IMR-90 (cell line): ENCODE measurements around the gene DIRAS3. TPM values are rescaled to one million over a fixed set of nuclear protein-coding genes. Genes with fewer than 3 reads are reported as not detected.

Experiments used
- ATAC-seq: fragments of 200-7000 bp; cut with Tn5 transposase; 2 replicates; pipeline ENCODE4 v1.9.1; 2020; ENCODE audit warnings: low read depth, mild to moderate bottlenecking, moderate library complexity
- BruUV-seq: library from RNA; stranded (reverse); fragments of 400-500 nt; replicated peaks from 2 replicates; lab custom pipeline; 2021; lab: Mats Ljungman, UMichigan
- CTCF ChIA-PET: fragments of 300-600 bp; formaldehyde crosslinking; extraction: SDS; loops from one replicate; lab custom pipeline; 2021; ENCODE audit warnings: antibody characterized with exemption; lab: Yijun Ruan, JAX
- POLR2A ChIA-PET: fragments of 300-600 bp; sonication (Branson Sonifier 250); formaldehyde crosslinking; loops from one replicate; lab custom pipeline; 2022; ENCODE audit warnings: antibody characterized with exemption; ENCODE audit not compliant: unreplicated experiment; lab: Charles Lee
- DNase-seq: peaks from one replicate; pipeline ENCODE4 v3.0.0; 2013
- H2AFZ ChIP-seq: replicated peaks from 2 replicates; pipeline ENCODE3; 2013; ENCODE audit warnings: low read length, mild to moderate bottlenecking; ENCODE audit not compliant: poor library complexity
- H2AK5ac ChIP-seq: 2 replicates; pipeline ENCODE4 v1.6.1; 2013; ENCODE audit warnings: low read depth, low read length, inconsistent platforms
- H2AK9ac ChIP-seq: replicated peaks from 2 replicates; pipeline ENCODE3; 2013; ENCODE audit warnings: mild to moderate bottlenecking, low read depth, low read length, moderate library complexity; ENCODE audit not compliant: poor library complexity
- H2BK120ac ChIP-seq: 2 replicates; pipeline ENCODE4 v1.6.1; 2013; ENCODE audit warnings: low read depth, low read length, inconsistent platforms
- H2BK15ac ChIP-seq: 3 replicates; pipeline ENCODE4 v1.6.1; 2013; ENCODE audit warnings: low read depth, low read length, inconsistent platforms
- H2BK20ac ChIP-seq: 2 replicates; pipeline ENCODE4 v1.6.1; 2013; ENCODE audit warnings: low read depth, mild to moderate bottlenecking, inconsistent platforms, low read length, moderate library complexity
- H2BK5ac ChIP-seq: 2 replicates; pipeline ENCODE4 v1.6.1; 2013; ENCODE audit warnings: mild to moderate bottlenecking, low read depth, low read length, inconsistent platforms; ENCODE audit not compliant: poor library complexity, severe bottlenecking
- H3K14ac ChIP-seq: replicated peaks from 2 replicates; pipeline ENCODE4 v1.6.1; 2013; ENCODE audit warnings: low read depth, low read length, inconsistent platforms
- H3K18ac ChIP-seq: 2 replicates; pipeline ENCODE4 v1.6.1; 2013; ENCODE audit warnings: low read depth, low read length, control low read depth
- H3K23ac ChIP-seq: 2 replicates; pipeline ENCODE4 v1.6.1; 2013; ENCODE audit warnings: low read depth, low read length, inconsistent platforms
- H3K27ac ChIP-seq: 2 replicates; pipeline ENCODE4 v1.5.1; 2013; ENCODE audit warnings: mild to moderate bottlenecking, control low read depth, low read length; ENCODE audit not compliant: insufficient read depth
- H3K27me3 ChIP-seq: 2 replicates; pipeline ENCODE4 v1.6.1; 2013; ENCODE audit warnings: low read length; ENCODE audit not compliant: control insufficient read depth, insufficient read depth
- H3K36me3 ChIP-seq: 2 replicates; pipeline ENCODE4 v1.6.1; 2013; ENCODE audit warnings: low read length, mixed read lengths; ENCODE audit not compliant: control insufficient read depth, insufficient read depth
- H3K4ac ChIP-seq: 2 replicates; pipeline ENCODE4 v1.6.1; 2013; ENCODE audit warnings: low read depth, low read length, inconsistent platforms
- H3K4me1 ChIP-seq: 2 replicates; pipeline ENCODE4 v1.6.1; 2013; ENCODE audit warnings: low read length, mixed read lengths; ENCODE audit not compliant: control insufficient read depth, insufficient read depth
- H3K4me2 ChIP-seq: 2 replicates; pipeline ENCODE4 v1.6.1; 2013; ENCODE audit warnings: low read depth, mild to moderate bottlenecking, control low read depth, low read length, moderate library complexity
- H3K4me3 ChIP-seq: 2 replicates; pipeline ENCODE4 v1.5.1; 2013; ENCODE audit warnings: low read depth, mild to moderate bottlenecking, control low read depth, low read length, moderate library complexity; ENCODE audit not compliant: insufficient read depth
- H3K56ac ChIP-seq: 2 replicates; pipeline ENCODE4 v1.6.1; 2013; ENCODE audit warnings: low read length, inconsistent platforms; ENCODE audit not compliant: insufficient read depth; ENCODE audit errors: extremely low read depth
- H3K79me1 ChIP-seq, 2 experiments: 2 replicates each; pipeline ENCODE4 v1.6.1; 2013; ENCODE audit warnings: low read length in 2 of 2, inconsistent platforms in 1 of 2, low read depth in 1 of 2
- H3K9ac ChIP-seq: 2 replicates; pipeline ENCODE4 v1.6.1; 2013; ENCODE audit warnings: low read depth, low read length, control low read depth
- H3K9me1 ChIP-seq: 2 replicates; pipeline ENCODE4 v1.6.1; 2013; ENCODE audit warnings: low read length, inconsistent platforms; ENCODE audit not compliant: insufficient read depth
- H3K9me3 ChIP-seq: 2 replicates; pipeline ENCODE4 v1.6.1; 2013; ENCODE audit warnings: low read length; ENCODE audit not compliant: control insufficient read depth, insufficient read depth
- H4K20me1 ChIP-seq: 2 replicates; pipeline ENCODE4 v1.6.1; 2013; ENCODE audit warnings: low read length, inconsistent platforms; ENCODE audit not compliant: insufficient read depth
- H4K5ac ChIP-seq: 2 replicates; pipeline ENCODE4 v1.6.1; 2013; ENCODE audit warnings: mild to moderate bottlenecking, low read depth, low read length, control low read depth
- H4K8ac ChIP-seq, 2 experiments: 2 replicates each; pipeline ENCODE4 v1.6.1; 2013; ENCODE audit warnings: low read depth in 2 of 2, low read length in 2 of 2, control low read depth in 1 of 2, inconsistent platforms in 1 of 2
- H4K91ac ChIP-seq: 2 replicates; pipeline ENCODE4 v1.6.1; 2013; ENCODE audit warnings: low read depth, low read length, inconsistent platforms; ENCODE audit not compliant: insufficient read depth
- BHLHE40 ChIP-seq: fragments of 150-350 bp; IDR thresholded peaks from 2 replicates; pipeline ENCODE4 v1.6.1; 2016; ENCODE audit warnings: mild to moderate bottlenecking, low read depth, low read length
- CHD1 ChIP-seq: IDR thresholded peaks from 2 replicates; pipeline ENCODE4 v1.6.1; 2012; ENCODE audit warnings: low read depth, low read length, improper control_type of control experiment
- FOS ChIP-seq: fragments of 150-350 bp; IDR thresholded peaks from 2 replicates; pipeline ENCODE4 v1.6.1; 2016; ENCODE audit warnings: low read depth, low read length
- MAFK ChIP-seq: IDR thresholded peaks from 2 replicates; pipeline ENCODE4 v1.6.1; 2012; ENCODE audit warnings: low read depth, low read length, improper control_type of control experiment
- MAZ ChIP-seq: IDR thresholded peaks from 2 replicates; pipeline ENCODE4 v1.6.1; 2012; ENCODE audit warnings: low read depth, mild to moderate bottlenecking, low read length, improper control_type of control experiment, moderate library complexity, borderline replicate concordance
- MXI1 ChIP-seq: IDR thresholded peaks from 2 replicates; pipeline ENCODE4 v1.6.1; 2012; ENCODE audit warnings: low read depth, mild to moderate bottlenecking, low read length, moderate library complexity, borderline replicate concordance
- NFE2L2 ChIP-seq: fragments of 150-350 bp; IDR thresholded peaks from 2 replicates; pipeline ENCODE4 v1.6.1; 2016; ENCODE audit warnings: low read depth, mild to moderate bottlenecking, low read length
- POLR2A ChIP-seq: IDR thresholded peaks from 2 replicates; pipeline ENCODE4 v1.6.1; 2012; ENCODE audit warnings: mild to moderate bottlenecking, low read depth, low read length
- RAD21 ChIP-seq: IDR thresholded peaks from 2 replicates; pipeline ENCODE4 v1.6.1; 2012; ENCODE audit warnings: low read length, improper control_type of control experiment
- RCOR1 ChIP-seq: IDR thresholded peaks from 2 replicates; pipeline ENCODE4 v1.6.1; 2012; ENCODE audit warnings: mild to moderate bottlenecking, low read length, improper control_type of control experiment; ENCODE audit not compliant: insufficient replicate concordance
- RFX5 ChIP-seq: IDR thresholded peaks from 2 replicates; pipeline ENCODE4 v1.8.0; 2012; ENCODE audit warnings: low read depth, mild to moderate bottlenecking, low read length, moderate library complexity
- SMC3 ChIP-seq: fragments of 150-350 bp; IDR thresholded peaks from 2 replicates; pipeline ENCODE4 v1.6.1; 2016; ENCODE audit warnings: low read depth, mild to moderate bottlenecking, antibody characterized with exemption, low read length, moderate library complexity
- USF2 ChIP-seq: fragments of 150-350 bp; IDR thresholded peaks from 2 replicates; pipeline ENCODE4 v1.6.1; 2017; ENCODE audit warnings: mild to moderate bottlenecking, antibody characterized with exemption, low read length, low read depth
- WGBS, 2 experiments: methylation state at CpG; one replicate each; pipeline versions ENCODE4 v1.1.5 to v1.1.7; 2013; ENCODE audit warnings: missing lambda C conversion rate in 2 of 2; ENCODE audit not compliant: insufficient read length in 1 of 2; ENCODE audit errors: extremely low coverage in 2 of 2; 5-methylcytosine and 5-hydroxymethylcytosine counted together
- dilution Hi-C: fragments of 300-500 bp; cut with HindIII; formaldehyde crosslinking; loops from one replicate; pipeline ENCODE4 v1.14.3; 2018; ENCODE audit warnings: low sequenced_read_pairs; ENCODE audit not compliant: unreplicated experiment
- in situ Hi-C: fragments of 300-500 bp; cut with MboI; formaldehyde crosslinking; loops from 3 replicates; pipeline ENCODE4 v1.14.3; 2019; ENCODE audit warnings: low sequenced_read_pairs, inconsistent platforms, mixed read lengths
- intact Hi-C: fragments of 100-400 bp; cut with micrococcal nuclease; formaldehyde crosslinking; loops from 2 replicates; pipeline ENCODE4 v1.10.0; 2022
- polyA plus RNA-seq, 3 experiments: library from polyadenylated mRNA; depleted of rRNA; stranded (reverse); fragments of >200 nt; gene quantifications; 2 replicates each; pipeline ENCODE4 v1.2.3, GENCODE V29; 2012; ENCODE audit warnings: low replicate concordance in 1 of 3
- total RNA-seq: library from RNA; depleted of rRNA; stranded (reverse); fragments of >200 nt; gene quantifications from 2 replicates; pipeline ENCODE4 v1.2.3, GENCODE V29; 2012

Gene DIRAS3
- total and polyA plus RNA-seq, 2 of the 4 experiments (the other 2 are of a cell fraction) = 8.6 to 14.6 TPM

- Histone ChIP-seq H3K27me3 (no peaks in the 10 kb centered on the region), H2AK5ac (no peak overlapping the region), H2BK120ac (no peak overlapping the region), H3K4me2 (no peak overlapping the region), H3K23ac (no peak overlapping the region), H3K9me3 (no peaks in the 10 kb centered on the region; the same call in 1 of the 2 replicates), H3K4me3 (no peak overlapping the region), H3K27ac (no peak overlapping the region), H4K5ac (no peak overlapping the region), H3K18ac (no peak overlapping the region), H2BK5ac (no peak overlapping the region), H4K91ac (no peak overlapping the region), H2BK20ac (no peak overlapping the region), H3K14ac (no peak overlapping the region), H4K20me1 (no peaks in the 10 kb centered on the region), H3K4ac (no peak overlapping the region), H3K9me1 (no peaks in the 10 kb centered on the region), H2AFZ (no peak overlapping the region), H3K56ac (no peak overlapping the region), H3K36me3 (no peaks in the 10 kb centered on the region), H3K4me1 (no peaks in the 10 kb centered on the region), H2BK15ac (no peak overlapping the region), H3K79me1 (no peaks in the 10 kb centered on the region), H4K8ac (no peak overlapping the region), H3K9ac (no peak overlapping the region), H2AK9ac (no peak overlapping the region)
- DNase-seq = no peak
- BruUV-seq = no TSS peak
- ChIA-PET POLR2A (no interaction called here), CTCF (no interaction called here)
- in situ Hi-C loops = no loop called here
- intact Hi-C loops = no loop called here
- TF ChIP-seq NFE2L2 (no peak), POLR2A (no peak), RCOR1 (no peak), SMC3 (no peak), RFX5 (no peak), RAD21 (no peak), MAZ (no peak), CHD1 (no peak), BHLHE40 (no peak), USF2 (no peak), MXI1 (no peak), MAFK (no peak), FOS (no peak)
- dilution Hi-C loops = no loop called here
- 100% methylated on average over 1 of the region's 3 CpGs; no CpG with 5 or more reads in 1 of the 2 experiments for WGBS, 2 experiments
- no peak for ATAC-seq
These were observed 6.6 kb upstream of the DIRAS3 start for GRCh38 chr1:68057050-68057449.
